H1 (cell line): ENCODE measurements around the gene PRICKLE1. TPM values are rescaled to one million over a fixed set of nuclear protein-coding genes. Genes with fewer than 3 reads are reported as not detected.

ENCODE experiments used
- ATF3 ChIP-seq: IDR thresholded peaks from 2 replicates; pipeline ENCODE4 v1.6.1; 2011; ENCODE audit warnings: low read depth, mild to moderate bottlenecking, low read length; ENCODE audit not compliant: insufficient read depth
- BRCA1 ChIP-seq: IDR thresholded peaks from 2 replicates; pipeline ENCODE4 v1.6.1; 2012; ENCODE audit warnings: low read depth, low read length, improper control_type of control experiment
- CREB1 ChIP-seq: IDR thresholded peaks from 2 replicates; pipeline ENCODE4 v1.6.1; 2012; ENCODE audit warnings: inconsistent platforms
- CTBP2 ChIP-seq: IDR thresholded peaks from 2 replicates; pipeline ENCODE4 v1.7.0; 2011; ENCODE audit warnings: borderline replicate concordance, mild to moderate bottlenecking, moderate library complexity, mixed read lengths, low read length; ENCODE audit not compliant: insufficient read depth, insufficient read length
- FOSL1 ChIP-seq: IDR thresholded peaks from 2 replicates; pipeline ENCODE4 v1.6.1; 2011; ENCODE audit warnings: mild to moderate bottlenecking, low read depth, low read length, moderate library complexity; ENCODE audit not compliant: insufficient read depth
- HDAC2 ChIP-seq, 2 experiments: fragments of 300-600 bp in 1 of 2; sonication (generic) in 1 of 2; IDR thresholded peaks; 2 replicates each; pipeline ENCODE4 v1.6.1; 2011 to 2012; ENCODE audit warnings: low read depth in 2 of 2, low read length in 2 of 2, mild to moderate bottlenecking in 2 of 2, moderate library complexity in 2 of 2, borderline replicate concordance in 1 of 2, inconsistent platforms in 1 of 2
- KDM1A ChIP-seq: fragments of 200-600, 300-600 bp; sonication (generic); IDR thresholded peaks from 2 replicates; pipeline ENCODE4 v1.7.1; 2016; ENCODE audit warnings: mild to moderate bottlenecking, low read length, borderline replicate concordance
- KDM5A ChIP-seq: fragments of 200-600 bp; IDR thresholded peaks from 2 replicates; pipeline ENCODE4 v1.7.1; 2012; ENCODE audit warnings: mild to moderate bottlenecking, low read length, inconsistent platforms, mixed read lengths
- PHF8 ChIP-seq: fragments of 200-600 bp; sonication (generic); conservative IDR thresholded peaks from 2 replicates; pipeline ENCODE4 v1.7.1; 2012; ENCODE audit warnings: low read depth, mild to moderate bottlenecking, inconsistent platforms, low read length, moderate library complexity
- POLR2AphosphoS5 ChIP-seq: IDR thresholded peaks from 2 replicates; pipeline ENCODE4 v1.6.1; 2011; ENCODE audit warnings: low read depth, low read length
- RAD21 ChIP-seq, 2 experiments: IDR thresholded peaks in 1 of 2; conservative IDR thresholded peaks in 1 of 2; 2 replicates each; pipeline ENCODE4 v1.6.1; 2011; ENCODE audit warnings: low read depth in 2 of 2, low read length in 2 of 2, improper control_type of control experiment in 1 of 2, inconsistent platforms in 1 of 2, mild to moderate bottlenecking in 1 of 2, moderate library complexity in 1 of 2
- RXRA ChIP-seq: IDR thresholded peaks from 2 replicates; pipeline ENCODE4 v1.6.1; 2011; ENCODE audit warnings: low read depth, mild to moderate bottlenecking, low read length, moderate library complexity; ENCODE audit not compliant: insufficient read depth
- TBP ChIP-seq: IDR thresholded peaks from 2 replicates; pipeline ENCODE4 v1.6.1; 2011; ENCODE audit warnings: low read depth, low read length, improper control_type of control experiment
- YY1 ChIP-seq: IDR thresholded peaks from 2 replicates; pipeline ENCODE4 v1.6.1; 2011; ENCODE audit warnings: low read depth, mild to moderate bottlenecking, low read length
- polyA plus RNA-seq, 7 experiments: library from polyadenylated mRNA; depleted of rRNA in 3 of 7; stranded (reverse) in 5 of 7; unstranded in 2 of 7; fragments of >200 nt in 5 of 7; fragments of 200-250 nt in 2 of 7; gene quantifications; 1 replicate in 5 of 7; 2 replicates in 1 of 7; 4 replicates in 1 of 7; pipeline versions ENCODE4 v1.2.1 to v1.2.3, GENCODE V29; 2011 to 2013; ENCODE audit warnings: missing spikeins in 2 of 7, mixed read lengths in 2 of 7
- total RNA-seq: library from RNA; stranded (reverse); fragmentation: NEBNext Ultra II Directional; extraction: Animal tissue kit (Norgen Biotek cat#: 25700); gene quantifications from 2 replicates; pipeline ENCODE4 v1.2.1, GENCODE V29; 2021

Gene PRICKLE1
- total and polyA plus RNA-seq, 2 of the 8 experiments (the other 6 are each of a cell fraction or from before 2014, with no cell fraction given), result 14.0 to 22.4 TPM

GRCh38 chr12:42485823-42486222 is 103.7 kb downstream of the PRICKLE1 start (continued):
- no peak for TF ChIP-seq CTBP2
- TF ChIP-seq YY1, result peak; percentile 50; the same call in 1 of the 2 replicates
- TF ChIP-seq PHF8, result no peak
- peak; percentile 54 for TF ChIP-seq TBP
- TF ChIP-seq ATF3, result no peak
- TF ChIP-seq CREB1, result no peak
- TF ChIP-seq POLR2AphosphoS5, result peak; percentile 45; the same call in 1 of the 2 replicates
- no peak; a peak in 1 of 4 replicates for TF ChIP-seq RAD21 (IDR thresholded peaks at IDR 0.05 in 1 of 2, conservative IDR thresholded peaks at IDR 0.05 in 1 of 2; ENCODE audit: low read depth in 2 of 2, low read length in 2 of 2)
- no peak for TF ChIP-seq RXRA
- no peak for TF ChIP-seq BRCA1
- peak in 1 of 2 experiments; percentile 87; a peak in 1 of 4 replicates for TF ChIP-seq HDAC2 (IDR thresholded peaks at IDR 0.05; ENCODE audit: borderline replicate concordance in 1 of 2, low read depth in 2 of 2, low read length in 2 of 2)
- TF ChIP-seq FOSL1, result no peak
- TF ChIP-seq KDM1A, result no peak
- no peak for TF ChIP-seq KDM5A
- TF ChIP-seq, all 59 proteins: peak for 15
